ENCODE results near the gene ODAD4. TPM values are rescaled to one million over a fixed set of nuclear protein-coding genes. Genes with fewer than 3 reads are reported as not detected.

The ODAD4 gene
- total and polyA plus RNA-seq, 8 donors: 0.20 to 4.1 (median 0.72) TPM

DNA sequence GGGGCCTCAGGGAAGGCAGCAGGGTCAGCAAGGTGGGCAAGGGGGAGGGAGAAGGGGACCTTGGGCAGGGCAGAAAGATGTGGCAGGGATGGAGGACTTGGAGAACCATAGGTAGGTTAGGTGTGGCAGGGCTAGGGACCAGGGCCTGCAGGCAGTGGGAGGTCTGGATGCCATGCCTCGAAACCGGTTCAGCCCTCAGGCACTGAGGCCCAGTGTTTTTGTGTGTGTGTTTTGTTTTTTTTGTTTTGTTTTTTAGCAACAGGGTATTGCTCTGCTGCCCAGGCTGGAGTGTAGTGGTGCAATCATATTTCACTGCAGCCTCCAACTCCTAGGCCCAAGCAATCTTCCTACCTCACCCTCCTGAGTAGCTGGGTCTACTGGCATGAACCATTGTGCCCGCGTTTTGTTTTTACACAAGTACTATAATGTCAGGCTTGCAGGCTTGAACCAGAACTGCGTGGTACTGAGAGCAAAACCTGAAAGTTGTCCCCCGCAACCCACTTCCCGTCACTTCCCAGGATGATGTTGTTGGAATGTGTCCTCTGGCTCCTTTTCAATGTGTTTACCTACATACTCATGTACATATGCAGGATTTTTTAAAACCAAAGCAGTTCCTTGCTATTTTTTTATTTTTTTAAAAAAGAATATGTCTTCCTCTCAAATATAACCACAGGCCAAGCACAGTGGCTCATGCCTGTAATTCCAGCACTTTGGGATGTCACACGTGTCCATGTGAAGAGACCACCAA, 12.4 kb downstream of the ODAD4 start:
- no peaks in the 10 kb centered on the region for H3K27me3 ChIP-seq
- no peak overlapping the region for H3K4me3 ChIP-seq
- ATAC-seq (no peak), FAIRE-seq (no peak), DNase-seq (no peak)
- H3K4me1 ChIP-seq: peaks cover 8 to 17% (median 11%) of the 10 kb centered on the region in 3 donors
- TF ChIP-seq, protein P1, sequence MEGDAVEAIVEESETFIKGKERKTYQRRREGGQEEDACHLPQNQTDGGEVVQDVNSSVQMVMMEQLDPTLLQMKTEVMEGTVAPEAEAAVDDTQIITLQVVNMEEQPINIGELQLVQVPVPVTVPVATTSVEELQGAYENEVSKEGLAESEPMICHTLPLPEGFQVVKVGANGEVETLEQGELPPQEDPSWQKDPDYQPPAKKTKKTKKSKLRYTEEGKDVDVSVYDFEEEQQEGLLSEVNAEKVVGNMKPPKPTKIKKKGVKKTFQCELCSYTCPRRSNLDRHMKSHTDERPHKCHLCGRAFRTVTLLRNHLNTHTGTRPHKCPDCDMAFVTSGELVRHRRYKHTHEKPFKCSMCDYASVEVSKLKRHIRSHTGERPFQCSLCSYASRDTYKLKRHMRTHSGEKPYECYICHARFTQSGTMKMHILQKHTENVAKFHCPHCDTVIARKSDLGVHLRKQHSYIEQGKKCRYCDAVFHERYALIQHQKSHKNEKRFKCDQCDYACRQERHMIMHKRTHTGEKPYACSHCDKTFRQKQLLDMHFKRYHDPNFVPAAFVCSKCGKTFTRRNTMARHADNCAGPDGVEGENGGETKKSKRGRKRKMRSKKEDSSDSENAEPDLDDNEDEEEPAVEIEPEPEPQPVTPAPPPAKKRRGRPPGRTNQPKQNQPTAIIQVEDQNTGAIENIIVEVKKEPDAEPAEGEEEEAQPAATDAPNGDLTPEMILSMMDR (IDR thresholded peaks at IDR 0.05): no peak
- intact Hi-C loops (cut with DNase I): no loop called here
- WGBS, 2 donors: 96 to 99% methylated on average over 8 of the region's 8 CpGs
- H3K36me3 ChIP-seq: no peaks in the 10 kb centered on the region
- H3K9me3 ChIP-seq: no peaks in the 10 kb centered on the region
- H3K27ac ChIP-seq: no peak overlapping the region

- TF ChIP-seq, protein P1 (IDR thresholded peaks at IDR 0.05): no peak
- Histone ChIP-seq H3K4me3 (no peak overlapping the region), H3K27ac (no peak overlapping the region), H3K4me1 (peaks cover 1 to 10% (median 4%) of the 10 kb centered on the region in 3 donors), H3K27me3 (no peaks in the 10 kb centered on the region), H3K9me3 (no peaks in the 10 kb centered on the region), H3K36me3 (no peaks in the 10 kb centered on the region)
- 88 to 95% methylated on average over 3 of the region's 3 CpGs for WGBS, 2 donors
- no peak for FAIRE-seq
- ATAC-seq: no peak
- intact Hi-C loops (cut with DNase I): no loop called here
- no peak for DNase-seq
Observed at GRCh38 chr17:41943492-41943891, 13.1 kb downstream of the ODAD4 start.

GRCh38 chr17:41944943-41945342, 14.5 kb downstream of the ODAD4 start:
- ATAC-seq (peak in 3 of 4 donors; percentile 27 to 43 (median 30)), FAIRE-seq (no peak), DNase-seq (no peak)
- TF ChIP-seq, protein P1 (IDR thresholded peaks at IDR 0.05): no peak
- peaks cover 0 to 5% (median 0%) of the 10 kb centered on the region in 3 donors for H3K4me1 ChIP-seq
- H3K27me3 ChIP-seq: no peaks in the 10 kb centered on the region
- no peaks in the 10 kb centered on the region for H3K9me3 ChIP-seq
- no peak overlapping the region for H3K4me3 ChIP-seq
- H3K36me3 ChIP-seq: no peaks in the 10 kb centered on the region
- intact Hi-C loops (cut with DNase I): no loop called here
- WGBS, 2 donors: 51 to 54% methylated on average over 3 of the region's 3 CpGs
- H3K27ac ChIP-seq: no peak overlapping the region

GRCh38 chr17:41948762-41949460, 18.5 kb downstream of the ODAD4 start:
- intact Hi-C loops (cut with DNase I): no loop called here
- DNase-seq (no peak), FAIRE-seq (no peak), ATAC-seq (no peak)
- TF ChIP-seq, protein P1 (IDR thresholded peaks at IDR 0.05): no peak
- Histone ChIP-seq H3K4me1 (peaks cover 0 to 5% (median 0%) of the 10 kb centered on the region in 3 donors), H3K4me3 (no peak overlapping the region), H3K9me3 (no peaks in the 10 kb centered on the region), H3K36me3 (no peaks in the 10 kb centered on the region), H3K27me3 (no peaks in the 10 kb centered on the region), H3K27ac (no peak overlapping the region)
- WGBS, 2 donors: 82 to 86% methylated on average over 11 of the region's 11 CpGs
